22Rv1 (cell line): ENCODE data around the gene DDI1.

Experiments
- ZFX ChIP-seq: fragments of 450-650 bp; IDR thresholded peaks from 2 replicates; pipeline ENCODE4 v1.6.1; 2017; ENCODE audit warnings: antibody characterized with exemption, borderline replicate concordance
- TF ChIP-seq, protein P1 (sequence below): fragments of 450-650 bp; IDR thresholded peaks from 2 replicates; pipeline ENCODE4 v1.5.1; 2017; ENCODE audit warnings: mild to moderate bottlenecking

DNA sequence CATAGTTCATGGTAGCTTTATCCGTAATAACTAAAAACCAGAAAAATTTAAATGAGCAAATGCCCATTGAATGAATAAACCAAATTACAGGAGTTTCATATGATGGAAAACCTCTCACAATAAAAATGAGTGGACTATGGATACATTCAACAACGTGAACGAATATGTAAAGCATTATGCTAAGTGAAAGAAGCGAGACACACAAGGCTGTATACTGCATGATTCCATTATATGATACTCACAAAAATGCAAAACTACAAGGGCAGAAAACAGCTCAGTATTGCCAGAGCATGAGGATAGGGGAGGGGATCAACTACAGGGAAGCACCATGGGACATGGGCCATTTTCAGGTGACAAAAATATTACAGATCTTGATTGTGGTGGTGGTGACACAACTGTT, 22.2 kb downstream of the DDI1 start:
- TF ChIP-seq, protein P1, sequence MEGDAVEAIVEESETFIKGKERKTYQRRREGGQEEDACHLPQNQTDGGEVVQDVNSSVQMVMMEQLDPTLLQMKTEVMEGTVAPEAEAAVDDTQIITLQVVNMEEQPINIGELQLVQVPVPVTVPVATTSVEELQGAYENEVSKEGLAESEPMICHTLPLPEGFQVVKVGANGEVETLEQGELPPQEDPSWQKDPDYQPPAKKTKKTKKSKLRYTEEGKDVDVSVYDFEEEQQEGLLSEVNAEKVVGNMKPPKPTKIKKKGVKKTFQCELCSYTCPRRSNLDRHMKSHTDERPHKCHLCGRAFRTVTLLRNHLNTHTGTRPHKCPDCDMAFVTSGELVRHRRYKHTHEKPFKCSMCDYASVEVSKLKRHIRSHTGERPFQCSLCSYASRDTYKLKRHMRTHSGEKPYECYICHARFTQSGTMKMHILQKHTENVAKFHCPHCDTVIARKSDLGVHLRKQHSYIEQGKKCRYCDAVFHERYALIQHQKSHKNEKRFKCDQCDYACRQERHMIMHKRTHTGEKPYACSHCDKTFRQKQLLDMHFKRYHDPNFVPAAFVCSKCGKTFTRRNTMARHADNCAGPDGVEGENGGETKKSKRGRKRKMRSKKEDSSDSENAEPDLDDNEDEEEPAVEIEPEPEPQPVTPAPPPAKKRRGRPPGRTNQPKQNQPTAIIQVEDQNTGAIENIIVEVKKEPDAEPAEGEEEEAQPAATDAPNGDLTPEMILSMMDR: no peak
- TF ChIP-seq ZFX: no peak
